GF-D8 (cell line): ENCODE measurements around the gene MPIG6B.

ENCODE experiments used
- DNase-seq: peaks from one replicate; lab custom pipeline; 2025; lab: John Stamatoyannopoulos, UW

The MPIG6B gene, protein sequence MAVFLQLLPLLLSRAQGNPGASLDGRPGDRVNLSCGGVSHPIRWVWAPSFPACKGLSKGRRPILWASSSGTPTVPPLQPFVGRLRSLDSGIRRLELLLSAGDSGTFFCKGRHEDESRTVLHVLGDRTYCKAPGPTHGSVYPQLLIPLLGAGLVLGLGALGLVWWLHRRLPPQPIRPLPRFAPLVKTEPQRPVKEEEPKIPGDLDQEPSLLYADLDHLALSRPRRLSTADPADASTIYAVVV

DNA sequence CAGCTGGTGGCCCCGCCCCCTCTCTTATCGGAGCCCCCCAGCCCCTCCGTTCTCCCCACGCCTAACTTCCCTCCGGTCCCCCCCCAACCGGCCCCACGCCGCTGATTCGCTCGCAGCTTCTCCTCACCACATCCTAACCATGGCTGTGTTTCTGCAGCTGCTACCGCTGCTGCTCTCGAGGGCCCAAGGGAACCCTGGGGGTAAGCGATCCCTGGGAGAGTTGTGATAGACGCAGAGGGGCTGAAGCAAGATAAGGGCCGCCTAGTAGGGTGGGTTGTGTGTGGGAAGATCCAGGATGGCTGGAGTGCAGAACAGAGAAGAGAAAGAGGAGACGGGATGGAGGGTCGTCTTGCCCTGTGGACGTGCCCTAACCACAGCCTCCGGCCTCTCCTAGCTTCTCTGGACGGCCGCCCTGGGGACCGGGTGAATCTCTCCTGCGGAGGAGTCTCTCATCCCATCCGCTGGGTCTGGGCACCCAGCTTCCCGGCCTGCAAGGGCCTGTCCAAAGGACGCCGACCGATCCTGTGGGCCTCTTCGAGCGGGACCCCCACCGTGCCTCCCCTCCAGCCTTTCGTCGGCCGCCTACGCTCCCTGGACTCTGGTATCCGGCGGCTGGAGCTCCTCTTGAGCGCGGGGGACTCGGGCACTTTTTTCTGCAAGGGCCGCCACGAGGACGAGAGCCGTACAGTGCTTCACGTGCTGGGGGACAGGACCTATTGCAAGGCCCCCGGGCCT lies at the start of gene MPIG6B:
MPIG6B (plus strand) TSS at position 129 of the 735 bp plus-strand sequence; CDS start at position 140, 11 bp downstream.
- peak; percentile 15 for DNase-seq

DNA sequence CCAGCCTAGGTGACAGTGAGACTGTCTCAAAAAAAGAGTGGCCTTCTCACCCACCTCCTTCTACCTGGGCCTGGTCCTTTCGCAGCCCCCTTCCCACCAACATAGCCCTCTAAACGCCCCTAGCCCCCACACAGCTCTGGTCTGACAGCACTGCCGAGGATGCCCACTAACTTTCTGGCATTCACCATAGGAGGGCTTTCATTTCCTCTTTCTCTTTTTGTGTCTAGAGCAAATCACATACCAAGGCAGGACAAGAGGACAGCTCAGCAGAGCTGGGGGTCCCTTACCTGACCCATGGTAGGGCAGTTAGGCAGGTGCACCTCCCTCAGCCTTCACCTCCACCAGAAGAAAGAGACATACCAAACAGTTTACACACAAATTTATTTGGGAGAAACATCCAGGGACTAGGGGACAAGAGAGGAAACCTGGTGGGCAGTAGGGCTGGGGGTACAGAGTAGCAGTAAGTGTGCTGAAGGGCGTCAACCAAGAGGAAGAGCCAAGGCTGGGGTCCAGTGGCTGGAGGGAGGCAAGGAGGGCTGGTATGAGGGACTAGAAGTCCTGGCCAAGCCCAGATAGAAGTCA lies 46.8 kb upstream of the MPIG6B start:
- DNase-seq = no peak

DNA sequence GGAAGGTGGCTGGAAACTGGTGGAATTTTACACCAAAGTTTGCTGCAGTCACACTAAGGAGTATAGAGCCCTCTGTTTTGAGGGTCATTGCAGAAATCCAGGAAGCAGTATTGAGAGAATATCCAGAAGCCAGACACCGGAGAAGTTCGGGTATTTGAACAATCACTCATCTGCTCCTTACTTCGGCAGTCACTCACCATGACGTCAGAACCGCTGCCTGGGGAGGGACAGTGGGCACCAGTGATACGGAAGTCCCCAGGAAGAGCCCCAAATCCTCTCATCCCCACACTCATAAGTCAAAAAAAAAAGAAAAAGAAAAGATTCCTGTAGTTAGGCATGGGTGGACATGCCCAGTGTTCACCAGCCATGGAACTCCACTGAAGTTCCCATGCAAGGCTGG lies 46.3 kb upstream of the MPIG6B start:
- no peak for DNase-seq

DNA sequence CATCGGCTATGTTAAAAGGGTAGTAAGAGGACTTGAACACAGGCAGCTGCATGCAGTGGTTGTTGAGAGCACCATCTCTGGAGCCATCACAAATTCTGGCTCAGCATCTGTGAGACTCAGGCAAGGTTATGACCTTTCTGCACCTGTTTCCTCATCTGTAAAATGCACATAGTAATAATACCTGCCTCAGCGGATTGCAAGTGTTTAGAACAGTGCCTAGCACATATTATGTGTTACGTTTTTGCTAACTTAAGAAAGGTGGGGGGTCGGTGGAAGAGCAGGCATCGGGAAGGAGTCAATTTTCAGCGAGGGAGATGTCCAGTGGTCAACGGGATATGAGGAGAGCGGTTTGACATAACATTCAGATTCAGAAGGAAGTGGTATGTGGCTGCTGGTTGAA lies 45.2 kb upstream of the MPIG6B start:
- DNase-seq = no peak

DNA sequence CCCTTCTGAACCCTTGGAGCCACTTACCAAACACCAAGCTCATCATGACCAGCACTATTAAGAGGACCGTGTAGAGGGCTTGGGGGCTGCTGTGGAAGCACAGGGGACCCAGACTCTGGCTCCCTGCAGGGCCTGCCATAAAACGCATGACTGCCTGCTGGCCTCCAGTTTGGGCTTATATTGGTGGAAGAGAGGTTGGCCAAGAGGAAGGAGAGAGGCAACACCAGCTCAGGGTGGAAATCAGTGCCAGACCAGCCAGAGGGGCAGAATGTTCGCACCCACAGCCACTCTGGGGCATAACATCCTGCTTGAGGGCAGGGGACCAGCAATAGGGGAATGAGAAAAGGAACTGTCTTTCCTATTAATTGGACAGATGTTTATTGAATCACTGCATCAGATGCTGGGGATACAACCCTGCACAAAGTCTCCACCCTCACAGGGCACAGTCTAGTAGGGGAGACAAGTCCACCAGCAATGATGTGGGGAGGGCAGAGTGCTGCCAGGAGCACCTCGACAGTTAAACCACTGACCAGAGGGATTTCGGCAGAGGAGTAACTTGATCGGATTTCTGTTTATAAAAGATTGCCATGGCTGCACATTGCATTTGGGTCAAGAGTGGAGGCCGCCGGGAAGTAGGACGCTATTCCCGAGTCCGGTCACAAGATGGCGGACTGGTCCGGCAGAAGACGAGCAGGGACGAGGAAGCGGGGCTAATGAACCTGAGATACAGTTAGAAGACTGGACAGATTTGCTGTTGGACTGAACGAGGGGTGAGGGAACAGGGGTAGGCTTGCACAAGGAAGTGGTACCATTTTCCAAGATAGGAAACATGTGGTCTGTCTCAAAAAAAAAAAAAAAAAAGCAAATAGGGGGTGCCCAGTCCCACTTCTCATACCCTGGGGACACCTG lies 42.7 kb upstream of the MPIG6B start, which contains the start of gene LY6G5C:
LY6G5C (minus strand) TSS at position 842 of the 909 bp plus-strand sequence; CDS start at position 148, 694 bp downstream.
- peak; percentile 65 for DNase-seq

DNA sequence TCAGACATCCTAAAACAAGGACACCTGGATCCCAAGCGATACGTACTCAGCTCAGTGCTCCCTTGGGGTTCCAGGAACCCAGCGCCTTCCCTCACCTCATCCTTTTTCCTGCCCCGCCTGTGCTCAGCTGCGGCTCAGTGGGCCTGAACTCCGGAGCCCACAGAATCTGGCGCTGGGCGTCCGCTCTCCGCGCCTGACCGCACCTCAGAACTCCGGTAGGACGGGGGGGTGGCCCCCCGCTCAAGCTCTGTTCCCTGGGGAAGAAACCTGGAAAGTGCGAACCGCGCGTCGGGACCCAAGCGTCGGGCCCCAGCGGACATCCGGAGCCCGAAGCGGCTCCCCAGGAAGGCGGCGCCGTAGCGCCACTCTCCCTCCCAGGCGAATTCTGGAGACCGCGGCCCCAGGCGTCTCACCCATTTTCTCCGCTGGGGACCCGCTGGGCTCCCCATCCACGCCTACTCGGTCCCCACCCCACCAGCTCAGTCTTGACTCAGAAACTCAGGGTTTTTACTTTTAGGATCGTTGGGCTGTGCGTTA lies 42.0 kb upstream of the MPIG6B start:
- DNase-seq = no peak

DNA sequence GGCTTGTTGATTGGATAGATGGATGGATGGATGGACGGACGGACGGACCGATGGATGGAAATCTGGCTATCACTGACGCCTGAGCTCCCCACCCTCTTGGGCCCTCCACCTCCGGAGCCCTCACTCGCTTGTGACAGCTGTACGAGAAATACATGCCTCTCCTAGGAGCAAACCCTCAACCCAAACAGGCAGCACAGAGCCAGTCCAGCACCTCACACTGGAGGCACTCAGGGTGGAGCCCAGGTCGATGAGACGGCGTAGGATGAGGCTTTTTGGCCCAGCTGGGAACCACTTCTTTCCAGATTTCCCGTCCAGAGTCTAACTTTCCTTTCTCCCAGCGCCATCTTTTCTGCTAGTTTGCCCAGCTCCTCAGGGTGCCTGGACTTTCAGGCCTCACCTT lies 39.6 kb upstream of the MPIG6B start:
- DNase-seq = no peak

DNA sequence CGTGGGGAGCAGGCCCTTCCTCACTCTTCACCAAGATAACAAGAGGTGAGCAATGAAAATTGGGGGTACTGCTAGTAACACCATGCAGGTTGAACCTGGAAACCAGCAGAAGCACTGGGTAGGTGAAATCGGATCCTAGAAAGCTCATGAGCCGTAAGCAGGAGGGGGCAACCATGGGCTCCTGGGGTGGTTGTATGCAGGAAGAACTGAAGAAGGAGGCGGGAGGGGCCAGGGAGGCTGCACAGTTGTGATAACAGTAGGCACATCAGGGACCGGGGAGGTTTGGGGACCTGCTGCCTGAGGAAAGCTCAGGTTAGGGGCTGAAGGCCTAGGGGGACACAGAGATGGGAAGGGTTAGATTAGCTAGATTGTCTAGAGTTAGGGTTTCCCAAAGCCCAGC lies 36.7 kb upstream of the MPIG6B start:
- no peak for DNase-seq

DNA sequence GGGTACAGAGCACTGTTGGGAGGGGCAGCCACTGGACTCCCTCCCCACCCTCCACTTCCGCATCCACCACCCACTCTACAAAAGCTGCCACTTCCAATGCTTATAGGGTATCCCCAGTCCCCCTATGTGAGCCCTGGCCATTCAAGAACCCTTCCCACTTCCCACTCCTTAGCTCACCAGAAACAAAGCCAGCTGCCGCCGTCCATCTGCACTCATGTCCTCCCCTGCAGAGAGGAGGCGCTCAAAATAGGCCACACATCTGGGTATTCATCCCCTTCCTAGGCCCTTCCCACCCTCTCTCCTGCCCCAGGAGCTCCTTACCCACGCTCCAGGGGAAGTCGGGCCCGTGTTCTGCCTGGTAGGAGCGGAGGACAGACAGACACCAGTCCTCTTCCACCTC lies 35.9 kb upstream of the MPIG6B start:
- no peak for DNase-seq

DNA sequence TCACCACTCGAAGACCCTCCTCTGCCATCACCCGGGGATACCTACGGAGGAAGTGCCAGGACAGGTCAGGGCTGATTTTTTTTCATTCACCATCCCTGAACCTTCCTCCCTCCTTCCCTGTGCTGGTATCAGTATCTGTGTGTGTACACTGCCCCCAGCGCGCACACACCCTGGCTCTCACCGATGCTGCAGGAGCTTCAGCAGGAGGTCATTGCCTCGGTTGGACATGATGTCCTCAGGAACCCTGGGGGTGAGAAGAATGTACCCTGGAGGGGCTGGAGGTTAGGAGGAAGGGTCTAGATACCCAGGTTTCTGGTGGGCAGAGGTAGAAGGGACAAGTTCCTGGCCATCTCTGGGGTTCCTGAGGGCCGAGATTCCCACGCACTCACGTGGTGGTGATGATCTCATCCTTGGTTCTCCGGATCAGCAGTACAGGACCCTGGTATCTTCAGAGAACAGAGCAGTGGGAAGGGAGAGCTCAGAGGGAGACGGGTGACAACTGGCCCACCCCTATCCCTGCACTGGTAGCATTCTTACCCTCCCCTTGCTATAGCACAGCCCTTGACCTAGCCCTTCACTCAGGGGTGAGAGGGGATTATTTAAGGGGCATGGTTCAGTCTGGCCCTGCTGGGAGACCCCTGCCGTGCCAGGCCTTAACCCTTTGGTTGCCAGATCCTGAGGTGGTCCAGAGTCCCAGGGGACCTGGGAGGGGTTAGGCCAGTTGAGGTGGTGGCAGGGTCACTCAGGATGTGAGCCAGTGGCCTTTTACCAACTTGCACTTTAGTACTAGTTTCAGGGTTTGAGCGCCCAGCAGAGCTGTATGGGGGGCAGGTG lies 35.1 kb upstream of the MPIG6B start:
- no peak for DNase-seq

DNA sequence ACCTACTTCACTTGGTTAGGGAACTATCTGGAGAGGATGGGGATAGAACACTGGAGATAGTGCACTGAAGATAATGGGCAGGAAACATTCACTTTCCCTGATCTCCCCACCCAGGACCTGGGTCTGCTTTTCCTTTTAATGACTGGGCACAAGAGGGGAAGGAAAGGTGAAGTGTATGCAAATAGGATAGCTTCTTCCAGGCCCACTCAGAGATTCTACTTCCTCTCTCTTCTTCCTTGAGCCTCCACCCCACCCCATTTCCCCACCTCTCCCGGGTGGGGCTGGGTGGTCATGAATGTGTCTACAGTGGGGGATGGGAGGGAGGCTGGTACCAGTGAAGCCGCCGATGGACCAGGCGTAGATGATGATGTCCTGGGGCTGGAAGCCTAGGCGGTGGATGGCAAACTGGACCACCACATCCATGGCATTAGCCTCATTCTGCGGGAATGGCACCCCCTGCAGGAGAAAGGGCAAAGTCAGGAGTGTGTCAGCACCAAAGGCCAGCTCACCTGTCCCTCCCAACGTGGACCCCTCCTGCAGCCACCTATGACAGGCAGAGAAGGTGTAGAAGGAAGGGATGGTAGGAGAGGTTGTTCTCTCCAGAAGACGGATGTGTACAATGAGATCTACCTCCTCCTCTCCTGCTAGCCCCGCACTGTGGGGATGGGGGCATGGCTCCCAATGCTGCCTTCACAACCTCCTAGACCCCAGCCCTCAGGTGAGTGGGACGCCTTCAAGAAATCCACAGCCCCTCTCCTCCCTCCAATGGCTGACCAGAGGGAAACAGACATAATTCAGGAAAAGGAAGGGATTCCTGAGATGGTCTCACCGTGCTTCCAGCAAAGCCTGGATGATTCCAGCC lies 33.7 kb upstream of the MPIG6B start:
- DNase-seq = no peak

DNA sequence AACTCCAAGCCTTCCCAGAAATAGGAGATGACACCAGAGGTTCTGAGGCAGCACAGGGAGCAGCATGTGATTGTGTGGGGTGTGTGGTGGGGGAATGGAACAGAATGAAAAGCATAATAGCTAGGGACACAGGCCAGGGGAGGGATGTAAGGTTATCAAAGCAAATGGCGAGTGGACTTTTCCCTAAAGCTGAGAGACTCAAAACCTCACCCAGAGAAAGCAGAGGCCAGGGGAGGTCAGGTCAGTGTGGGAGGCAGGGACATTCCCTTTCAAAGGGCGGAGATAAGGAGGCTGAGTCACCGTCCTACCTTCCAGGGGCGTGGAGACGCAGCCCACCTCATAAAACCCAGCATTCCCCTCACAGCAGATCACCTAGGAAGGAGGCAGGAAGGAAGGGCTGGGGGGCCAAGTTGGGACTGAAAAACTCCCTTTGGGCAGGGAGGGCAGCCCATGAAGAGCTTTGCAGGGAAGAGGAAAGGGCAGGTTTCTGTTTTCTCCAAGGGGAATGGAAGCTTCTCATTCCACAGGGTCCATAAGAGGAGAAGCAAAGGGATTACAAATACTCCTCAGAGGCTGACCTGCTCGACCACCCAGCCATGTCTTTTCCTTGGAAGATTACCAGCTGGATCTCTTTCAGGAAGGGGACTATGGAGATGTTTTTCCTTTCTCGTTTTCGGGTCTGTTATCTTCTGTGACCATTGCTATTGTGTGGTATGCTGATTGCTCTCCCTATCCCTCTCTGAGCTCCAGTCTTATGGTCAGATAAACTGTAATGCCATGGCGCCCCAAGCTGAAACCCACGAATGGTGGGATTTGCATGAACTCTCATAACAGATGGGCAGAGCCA lies 32.7 kb upstream of the MPIG6B start:
- DNase-seq = no peak

DNA sequence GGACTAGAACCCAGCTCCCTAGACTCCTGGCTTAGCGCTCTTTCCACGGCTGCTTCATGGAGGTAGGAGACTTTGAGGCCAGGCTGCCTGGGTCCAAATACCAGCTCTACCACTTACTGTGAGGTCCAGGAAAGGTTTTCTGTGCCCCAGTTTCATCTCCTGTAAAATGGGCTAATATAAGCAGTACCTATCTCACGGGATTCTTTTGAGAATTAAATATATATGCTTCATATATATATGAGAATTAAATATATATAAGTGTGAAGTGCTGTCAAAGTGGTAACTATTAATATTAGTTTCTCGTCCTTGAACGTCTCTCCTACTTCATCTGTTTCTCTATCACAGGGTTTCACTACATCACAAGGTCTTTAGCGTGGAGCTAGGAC lies 32.1 kb upstream of the MPIG6B start:
- no peak for DNase-seq

DNA sequence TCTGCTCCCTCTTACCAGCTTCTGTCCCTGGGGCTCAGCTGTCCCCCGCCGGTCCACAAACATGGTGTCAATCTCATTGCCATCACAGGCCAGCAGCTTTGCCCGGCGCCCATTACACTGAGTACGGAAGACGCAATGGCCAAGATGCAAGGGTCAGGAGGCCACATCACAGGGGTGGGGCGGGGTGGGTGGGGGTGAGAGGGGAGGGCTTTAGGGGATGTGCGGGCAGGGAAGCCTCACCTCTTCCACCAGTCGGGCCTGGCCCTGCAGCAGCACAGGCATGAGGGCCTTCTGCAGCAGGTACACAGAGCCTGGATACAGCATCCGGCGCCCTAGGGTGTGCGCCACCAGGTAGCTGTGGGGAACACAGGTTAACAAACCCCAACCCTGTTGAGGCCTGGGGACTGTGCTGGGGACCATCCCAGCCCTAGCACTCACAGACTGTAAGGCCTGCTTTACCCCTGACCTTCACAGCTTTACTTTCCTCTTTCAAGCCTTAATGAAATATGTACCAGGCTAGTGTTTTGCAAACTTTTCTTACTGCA lies 31.5 kb upstream of the MPIG6B start:
- no peak for DNase-seq

DNA sequence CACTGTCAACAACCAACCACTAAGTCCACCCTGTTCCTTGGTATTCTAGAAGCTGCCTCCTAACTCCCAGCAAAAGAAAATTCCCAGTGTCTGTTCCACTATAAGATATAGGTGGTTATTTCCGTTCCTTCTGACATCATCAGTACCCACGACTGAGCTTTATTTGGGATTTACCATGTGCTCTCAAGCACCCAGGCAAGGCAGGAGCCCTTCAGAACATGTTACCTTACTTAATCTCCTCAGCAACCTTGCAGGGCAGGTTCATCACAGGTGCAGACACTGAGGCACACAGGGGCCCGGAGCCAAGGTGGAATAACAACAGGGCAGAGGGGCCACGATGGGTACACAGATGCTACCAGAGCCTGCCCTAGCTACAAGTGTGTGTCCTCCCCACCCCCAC lies 30.8 kb upstream of the MPIG6B start:
- DNase-seq = no peak

DNA sequence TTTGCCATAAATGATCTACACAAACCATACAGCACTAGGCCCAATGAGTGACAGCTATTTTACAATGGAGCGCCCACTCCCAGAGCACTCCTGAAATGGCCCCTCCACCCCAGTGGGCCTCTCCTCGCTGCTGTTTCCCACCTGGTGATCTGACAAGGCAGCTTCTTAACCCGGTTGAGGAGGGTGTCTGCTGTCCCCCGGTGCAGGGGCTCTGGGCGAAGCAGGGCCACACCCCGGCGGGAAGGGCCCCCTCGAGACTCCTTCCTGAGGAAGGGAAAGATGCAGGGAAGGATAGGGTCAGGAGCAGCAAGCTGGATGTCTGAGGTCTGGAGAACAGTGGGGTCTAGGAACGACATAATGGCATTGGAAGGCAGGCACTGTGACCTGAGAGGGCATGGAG lies 30.3 kb upstream of the MPIG6B start:
- no peak for DNase-seq

DNA sequence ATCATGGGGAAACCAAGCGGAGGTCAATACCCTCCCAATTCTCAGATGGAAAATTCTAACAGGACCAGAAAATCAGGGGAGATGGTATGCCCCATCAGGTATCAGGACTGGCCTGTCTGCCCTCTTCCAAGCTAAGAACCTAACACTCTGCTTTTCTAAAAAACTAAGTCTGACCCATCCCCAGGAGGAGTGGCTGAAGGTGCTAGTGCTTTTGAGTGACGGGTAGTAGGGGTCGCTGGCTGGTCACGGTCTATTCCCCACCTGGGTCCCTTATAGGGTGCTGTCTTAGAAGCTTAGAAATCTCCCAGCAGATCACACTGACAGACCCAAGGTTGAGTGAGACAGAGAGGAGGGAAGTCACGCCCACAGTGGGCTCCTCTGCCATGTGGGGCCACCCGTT lies 29.6 kb upstream of the MPIG6B start:
- DNase-seq = no peak

DNA sequence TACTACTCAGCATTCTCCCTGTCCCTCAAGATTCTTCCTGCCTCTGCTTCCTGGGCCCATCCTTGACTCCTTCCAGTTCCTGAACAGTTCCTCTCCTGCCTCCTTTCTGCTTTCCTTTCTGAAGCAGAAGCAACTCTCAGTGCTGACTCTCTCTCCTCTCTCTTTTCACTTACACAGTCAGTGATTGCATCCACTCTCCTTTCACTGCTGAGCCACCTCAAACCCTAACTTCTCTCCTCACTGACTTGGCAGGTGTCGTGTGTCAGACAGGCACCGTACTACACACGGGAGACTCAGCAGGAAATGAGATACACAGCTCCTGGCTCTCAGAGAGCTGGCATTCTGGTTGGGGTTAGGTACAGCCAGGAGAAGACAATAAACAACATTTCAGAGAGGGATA lies 25.6 kb upstream of the MPIG6B start:
- no peak for DNase-seq
